IMR-90 (cell line): ENCODE data around the gene SFTPB. TPM values are rescaled to one million over a fixed set of nuclear protein-coding genes. Genes with fewer than 3 reads are reported as not detected.

Experiments
- ATAC-seq: fragments of 200-7000 bp; cut with Tn5 transposase; 2 replicates; pipeline ENCODE4 v1.9.1; 2020; ENCODE audit warnings: low read depth, mild to moderate bottlenecking, moderate library complexity
- BruUV-seq: library from RNA; stranded (reverse); fragments of 400-500 nt; replicated peaks from 2 replicates; lab custom pipeline; 2021; lab: Mats Ljungman, UMichigan
- CTCF ChIA-PET: fragments of 300-600 bp; formaldehyde crosslinking; extraction: SDS; loops from one replicate; lab custom pipeline; 2021; ENCODE audit warnings: antibody characterized with exemption; lab: Yijun Ruan, JAX
- POLR2A ChIA-PET: fragments of 300-600 bp; sonication (Branson Sonifier 250); formaldehyde crosslinking; loops from one replicate; lab custom pipeline; 2022; ENCODE audit warnings: antibody characterized with exemption; ENCODE audit not compliant: unreplicated experiment; lab: Charles Lee
- DNase-seq: peaks from one replicate; pipeline ENCODE4 v3.0.0; 2013
- H2AFZ ChIP-seq: replicated peaks from 2 replicates; pipeline ENCODE3; 2013; ENCODE audit warnings: low read length, mild to moderate bottlenecking; ENCODE audit not compliant: poor library complexity
- H2AK5ac ChIP-seq: 2 replicates; pipeline ENCODE4 v1.6.1; 2013; ENCODE audit warnings: low read depth, low read length, inconsistent platforms
- H2AK9ac ChIP-seq: replicated peaks from 2 replicates; pipeline ENCODE3; 2013; ENCODE audit warnings: mild to moderate bottlenecking, low read depth, low read length, moderate library complexity; ENCODE audit not compliant: poor library complexity
- H2BK120ac ChIP-seq: 2 replicates; pipeline ENCODE4 v1.6.1; 2013; ENCODE audit warnings: low read depth, low read length, inconsistent platforms
- H2BK15ac ChIP-seq: 3 replicates; pipeline ENCODE4 v1.6.1; 2013; ENCODE audit warnings: low read depth, low read length, inconsistent platforms
- H2BK20ac ChIP-seq: 2 replicates; pipeline ENCODE4 v1.6.1; 2013; ENCODE audit warnings: low read depth, mild to moderate bottlenecking, inconsistent platforms, low read length, moderate library complexity
- H2BK5ac ChIP-seq: 2 replicates; pipeline ENCODE4 v1.6.1; 2013; ENCODE audit warnings: mild to moderate bottlenecking, low read depth, low read length, inconsistent platforms; ENCODE audit not compliant: poor library complexity, severe bottlenecking
- H3K14ac ChIP-seq: replicated peaks from 2 replicates; pipeline ENCODE4 v1.6.1; 2013; ENCODE audit warnings: low read depth, low read length, inconsistent platforms
- H3K18ac ChIP-seq: 2 replicates; pipeline ENCODE4 v1.6.1; 2013; ENCODE audit warnings: low read depth, low read length, control low read depth
- H3K23ac ChIP-seq: 2 replicates; pipeline ENCODE4 v1.6.1; 2013; ENCODE audit warnings: low read depth, low read length, inconsistent platforms
- H3K27ac ChIP-seq: 2 replicates; pipeline ENCODE4 v1.5.1; 2013; ENCODE audit warnings: mild to moderate bottlenecking, control low read depth, low read length; ENCODE audit not compliant: insufficient read depth
- H3K27me3 ChIP-seq: 2 replicates; pipeline ENCODE4 v1.6.1; 2013; ENCODE audit warnings: low read length; ENCODE audit not compliant: control insufficient read depth, insufficient read depth
- H3K36me3 ChIP-seq: 2 replicates; pipeline ENCODE4 v1.6.1; 2013; ENCODE audit warnings: low read length, mixed read lengths; ENCODE audit not compliant: control insufficient read depth, insufficient read depth
- H3K4ac ChIP-seq: 2 replicates; pipeline ENCODE4 v1.6.1; 2013; ENCODE audit warnings: low read depth, low read length, inconsistent platforms
- H3K4me1 ChIP-seq: 2 replicates; pipeline ENCODE4 v1.6.1; 2013; ENCODE audit warnings: low read length, mixed read lengths; ENCODE audit not compliant: control insufficient read depth, insufficient read depth
- H3K4me2 ChIP-seq: 2 replicates; pipeline ENCODE4 v1.6.1; 2013; ENCODE audit warnings: low read depth, mild to moderate bottlenecking, control low read depth, low read length, moderate library complexity
- H3K4me3 ChIP-seq: 2 replicates; pipeline ENCODE4 v1.5.1; 2013; ENCODE audit warnings: low read depth, mild to moderate bottlenecking, control low read depth, low read length, moderate library complexity; ENCODE audit not compliant: insufficient read depth
- H3K56ac ChIP-seq: 2 replicates; pipeline ENCODE4 v1.6.1; 2013; ENCODE audit warnings: low read length, inconsistent platforms; ENCODE audit not compliant: insufficient read depth; ENCODE audit errors: extremely low read depth
- H3K79me1 ChIP-seq, 2 experiments: 2 replicates each; pipeline ENCODE4 v1.6.1; 2013; ENCODE audit warnings: low read length in 2 of 2, inconsistent platforms in 1 of 2, low read depth in 1 of 2
- H3K9ac ChIP-seq: 2 replicates; pipeline ENCODE4 v1.6.1; 2013; ENCODE audit warnings: low read depth, low read length, control low read depth
- H3K9me1 ChIP-seq: 2 replicates; pipeline ENCODE4 v1.6.1; 2013; ENCODE audit warnings: low read length, inconsistent platforms; ENCODE audit not compliant: insufficient read depth
- H3K9me3 ChIP-seq: 2 replicates; pipeline ENCODE4 v1.6.1; 2013; ENCODE audit warnings: low read length; ENCODE audit not compliant: control insufficient read depth, insufficient read depth
- H4K20me1 ChIP-seq: 2 replicates; pipeline ENCODE4 v1.6.1; 2013; ENCODE audit warnings: low read length, inconsistent platforms; ENCODE audit not compliant: insufficient read depth
- H4K5ac ChIP-seq: 2 replicates; pipeline ENCODE4 v1.6.1; 2013; ENCODE audit warnings: mild to moderate bottlenecking, low read depth, low read length, control low read depth
- H4K8ac ChIP-seq, 2 experiments: 2 replicates each; pipeline ENCODE4 v1.6.1; 2013; ENCODE audit warnings: low read depth in 2 of 2, low read length in 2 of 2, control low read depth in 1 of 2, inconsistent platforms in 1 of 2
- H4K91ac ChIP-seq: 2 replicates; pipeline ENCODE4 v1.6.1; 2013; ENCODE audit warnings: low read depth, low read length, inconsistent platforms; ENCODE audit not compliant: insufficient read depth
- BHLHE40 ChIP-seq: fragments of 150-350 bp; IDR thresholded peaks from 2 replicates; pipeline ENCODE4 v1.6.1; 2016; ENCODE audit warnings: mild to moderate bottlenecking, low read depth, low read length
- CEBPB ChIP-seq: IDR thresholded peaks from 2 replicates; pipeline ENCODE4 v1.6.1; 2012; ENCODE audit warnings: low read depth, low read length, improper control_type of control experiment
- FOS ChIP-seq: fragments of 150-350 bp; IDR thresholded peaks from 2 replicates; pipeline ENCODE4 v1.6.1; 2016; ENCODE audit warnings: low read depth, low read length
- POLR2A ChIP-seq: IDR thresholded peaks from 2 replicates; pipeline ENCODE4 v1.6.1; 2012; ENCODE audit warnings: mild to moderate bottlenecking, low read depth, low read length
- RCOR1 ChIP-seq: IDR thresholded peaks from 2 replicates; pipeline ENCODE4 v1.6.1; 2012; ENCODE audit warnings: mild to moderate bottlenecking, low read length, improper control_type of control experiment; ENCODE audit not compliant: insufficient replicate concordance
- WGBS, 2 experiments: methylation state at CpG; one replicate each; pipeline versions ENCODE4 v1.1.5 to v1.1.7; 2013; ENCODE audit warnings: missing lambda C conversion rate in 2 of 2; ENCODE audit not compliant: insufficient read length in 1 of 2; ENCODE audit errors: extremely low coverage in 2 of 2; 5-methylcytosine and 5-hydroxymethylcytosine counted together
- dilution Hi-C: fragments of 300-500 bp; cut with HindIII; formaldehyde crosslinking; loops from one replicate; pipeline ENCODE4 v1.14.3; 2018; ENCODE audit warnings: low sequenced_read_pairs; ENCODE audit not compliant: unreplicated experiment
- in situ Hi-C: fragments of 300-500 bp; cut with MboI; formaldehyde crosslinking; loops from 3 replicates; pipeline ENCODE4 v1.14.3; 2019; ENCODE audit warnings: low sequenced_read_pairs, inconsistent platforms, mixed read lengths
- intact Hi-C: fragments of 100-400 bp; cut with micrococcal nuclease; formaldehyde crosslinking; loops from 2 replicates; pipeline ENCODE4 v1.10.0; 2022
- polyA plus RNA-seq, 3 experiments: library from polyadenylated mRNA; depleted of rRNA; stranded (reverse); fragments of >200 nt; gene quantifications; 2 replicates each; pipeline ENCODE4 v1.2.3, GENCODE V29; 2012; ENCODE audit warnings: low replicate concordance in 1 of 3
- total RNA-seq: library from RNA; depleted of rRNA; stranded (reverse); fragments of >200 nt; gene quantifications from 2 replicates; pipeline ENCODE4 v1.2.3, GENCODE V29; 2012
- TF ChIP-seq, protein P1 (sequence below): fragments of 150-350 bp; IDR thresholded peaks from 2 replicates; pipeline ENCODE4 v1.6.1; 2016; ENCODE audit warnings: low read depth, mild to moderate bottlenecking, low read length, moderate library complexity, borderline replicate concordance

The SFTPB gene
- total and polyA plus RNA-seq, 2 of the 4 experiments (the other 2 are of a cell fraction) = not detected

DNA sequence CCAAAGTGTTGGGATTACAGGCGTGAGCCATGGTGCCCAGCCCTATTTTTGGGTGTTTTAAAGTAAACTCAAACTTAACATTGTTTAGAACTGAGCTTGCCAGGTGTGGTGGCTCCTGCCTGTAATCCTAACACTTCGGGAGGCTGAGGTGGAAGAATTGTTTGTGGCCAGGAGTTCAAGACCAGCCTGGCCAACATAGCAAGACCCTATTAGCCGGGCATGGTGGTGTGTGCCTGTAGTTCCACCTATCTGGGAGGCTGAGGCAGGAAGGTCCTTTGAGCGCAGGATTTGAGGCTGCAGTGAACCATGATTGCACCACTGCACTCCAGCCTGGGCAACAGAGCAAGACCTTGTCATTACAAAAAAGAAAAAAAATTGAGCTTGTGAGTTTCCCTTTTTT is 17.5 kb downstream of the SFTPB start:
- 100% methylated on average over 1 of the region's 4 CpGs; no CpG with 5 or more reads in 1 of the 2 experiments for WGBS, 2 experiments
- H3K56ac ChIP-seq = peak overlapping the region; percentile 10; the same call in 1 of the 2 replicates
- H2BK15ac ChIP-seq = peak overlapping the region; percentile 96; the same call in 2 of the 3 replicates
- ChIA-PET POLR2A (interaction anchor here (1.3 kb wide), 1 partner anchor 111 kb away, joined by 3 read pairs; no protein-coding TSS in a partner anchor), CTCF (interaction anchor here (1.2 to 3.9 kb wide), 3 partner anchors 9 to 78 kb away, joined by 3 to 31 read pairs (median 8); no protein-coding TSS in a partner anchor)
- ATAC-seq = no peak
- H4K5ac ChIP-seq = peak overlapping the region; percentile 87
- peak overlapping the region; percentile 64 for H3K14ac ChIP-seq
- in situ Hi-C loops = no loop called here
- H2AK5ac ChIP-seq = peak overlapping the region; percentile 96
- H3K23ac ChIP-seq = peak overlapping the region; percentile 38; the same call in 1 of the 2 replicates
- H2AFZ ChIP-seq = no peak overlapping the region
- H2BK5ac ChIP-seq = peak overlapping the region; percentile 87
- H3K18ac ChIP-seq = peak overlapping the region; percentile 95
- H2AK9ac ChIP-seq = no peak overlapping the region
- H3K27ac ChIP-seq = peak overlapping the region; percentile 93
- H4K20me1 ChIP-seq = peaks cover 14% of the 10 kb centered on the region
- BruUV-seq = no TSS peak
- no peak for DNase-seq
- H3K79me1 ChIP-seq = peaks cover 8 to 19% of the 10 kb centered on the region in 2 experiments; a peak in 3 of 4 replicates
- H3K27me3 ChIP-seq = no peaks in the 10 kb centered on the region
- dilution Hi-C loops = no loop called here
- no peak overlapping the region for H3K4me2 ChIP-seq
- peaks cover 38% of the 10 kb centered on the region for H3K36me3 ChIP-seq
- intact Hi-C loops = no loop called here
- H2BK120ac ChIP-seq = peak overlapping the region; percentile 93
- H2BK20ac ChIP-seq = peak overlapping the region; percentile 78
- no peak overlapping the region for H3K9ac ChIP-seq
- peak overlapping the region; percentile 93 for H4K91ac ChIP-seq
- TF ChIP-seq RCOR1 (no peak), POLR2A (no peak), CEBPB (no peak), FOS (no peak), BHLHE40 (no peak)
- TF ChIP-seq, protein P1, sequence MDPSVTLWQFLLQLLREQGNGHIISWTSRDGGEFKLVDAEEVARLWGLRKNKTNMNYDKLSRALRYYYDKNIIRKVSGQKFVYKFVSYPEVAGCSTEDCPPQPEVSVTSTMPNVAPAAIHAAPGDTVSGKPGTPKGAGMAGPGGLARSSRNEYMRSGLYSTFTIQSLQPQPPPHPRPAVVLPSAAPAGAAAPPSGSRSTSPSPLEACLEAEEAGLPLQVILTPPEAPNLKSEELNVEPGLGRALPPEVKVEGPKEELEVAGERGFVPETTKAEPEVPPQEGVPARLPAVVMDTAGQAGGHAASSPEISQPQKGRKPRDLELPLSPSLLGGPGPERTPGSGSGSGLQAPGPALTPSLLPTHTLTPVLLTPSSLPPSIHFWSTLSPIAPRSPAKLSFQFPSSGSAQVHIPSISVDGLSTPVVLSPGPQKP = no peak
- H3K4ac ChIP-seq = peak overlapping the region; percentile 95
- no peak overlapping the region for H3K4me3 ChIP-seq
- H3K9me3 ChIP-seq = no peaks in the 10 kb centered on the region
- H3K4me1 ChIP-seq = peaks cover 28% of the 10 kb centered on the region
- peaks cover 22% of the 10 kb centered on the region for H3K9me1 ChIP-seq
- peak overlapping the region; percentile 67 to 82; a peak in 3 of 4 replicates for H4K8ac ChIP-seq
